Measurements from ENCODE around the gene MAN1A2.

Gene MAN1A2

GRCh38 chr1:117362986-117363385 is 4.3 kb upstream of the MAN1A2 start:
- Histone ChIP-seq H2AFZ (ENCODE audit: low read length, unreplicated experiment) (no peak overlapping the region), H3K4me3 (ENCODE audit: low read depth, low read length) (no peak overlapping the region), H3K27me3 (ENCODE audit: insufficient read depth, low read length) (no peaks in the 10 kb centered on the region), H3K36me3 (ENCODE audit: insufficient read depth, low read length) (no peaks in the 10 kb centered on the region), H3K79me2 (ENCODE audit: control insufficient read depth, insufficient read depth, low read length, unreplicated experiment) (peaks cover 16% of the 10 kb centered on the region), H3K27ac (ENCODE audit: low read depth, low read length) (no peak overlapping the region), H3K4me1 (ENCODE audit: control insufficient read depth, insufficient read depth, low read length, unreplicated experiment) (peaks cover 9% of the 10 kb centered on the region)

- Histone ChIP-seq H3K79me2 (ENCODE audit: control insufficient read depth, insufficient read depth, low read length, unreplicated experiment) (peaks cover 22% of the 10 kb centered on the region), H2AFZ (ENCODE audit: low read length, unreplicated experiment) (no peak overlapping the region)
These were observed 3.6 kb upstream of the MAN1A2 start for GRCh38 chr1:117363571-117364048.

GRCh38 chr1:117364240-117364639 is 3.0 kb upstream of the MAN1A2 start:
- Histone ChIP-seq H3K27ac (ENCODE audit: low read depth, low read length) (no peak overlapping the region), H3K4me1 (ENCODE audit: control insufficient read depth, insufficient read depth, low read length, unreplicated experiment) (peaks cover 9% of the 10 kb centered on the region), H3K36me3 (ENCODE audit: insufficient read depth, low read length) (no peaks in the 10 kb centered on the region), H3K79me2 (ENCODE audit: control insufficient read depth, insufficient read depth, low read length, unreplicated experiment) (peaks cover 27% of the 10 kb centered on the region), H3K27me3 (ENCODE audit: insufficient read depth, low read length) (no peaks in the 10 kb centered on the region), H2AFZ (ENCODE audit: low read length, unreplicated experiment) (no peak overlapping the region), H3K4me3 (ENCODE audit: low read depth, low read length) (no peak overlapping the region)

More at GRCh38 chr1:117363571-117364048, 3.6 kb upstream of the MAN1A2 start:
- Histone ChIP-seq H3K36me3 (ENCODE audit: insufficient read depth, low read length) (no peaks in the 10 kb centered on the region), H3K4me3 (ENCODE audit: low read depth, low read length) (no peak overlapping the region), H3K27me3 (ENCODE audit: insufficient read depth, low read length) (no peaks in the 10 kb centered on the region), H3K27ac (ENCODE audit: low read depth, low read length) (no peak overlapping the region), H3K4me1 (ENCODE audit: control insufficient read depth, insufficient read depth, low read length, unreplicated experiment) (peaks cover 9% of the 10 kb centered on the region)

- peaks cover 9% of the 10 kb centered on the region for H3K4me1 ChIP-seq (ENCODE audit: control insufficient read depth, insufficient read depth, low read length, unreplicated experiment)
- H3K27ac ChIP-seq (ENCODE audit: low read depth, low read length): peak overlapping the region; percentile 63; the same call in 1 of the 2 replicates
- H3K27me3 ChIP-seq (ENCODE audit: insufficient read depth, low read length): no peaks in the 10 kb centered on the region
- H3K79me2 ChIP-seq (ENCODE audit: control insufficient read depth, insufficient read depth, low read length, unreplicated experiment): peaks cover 39% of the 10 kb centered on the region
- H3K36me3 ChIP-seq (ENCODE audit: insufficient read depth, low read length): no peaks in the 10 kb centered on the region
- H2AFZ ChIP-seq (ENCODE audit: low read length, unreplicated experiment): peak overlapping the region; percentile 92
- H3K4me3 ChIP-seq (ENCODE audit: low read depth, low read length): peak overlapping the region; percentile 90
These were observed 1.7 kb upstream of the MAN1A2 start for GRCh38 chr1:117365350-117366176.

- peaks cover 14% of the 10 kb centered on the region for H3K4me1 ChIP-seq (ENCODE audit: control insufficient read depth, insufficient read depth, low read length, unreplicated experiment)
- H3K4me3 ChIP-seq (ENCODE audit: low read depth, low read length): peak overlapping the region; percentile 90
- H3K27ac ChIP-seq (ENCODE audit: low read depth, low read length): peak overlapping the region; percentile 63
- H3K36me3 ChIP-seq (ENCODE audit: insufficient read depth, low read length): no peaks in the 10 kb centered on the region
- H3K79me2 ChIP-seq (ENCODE audit: control insufficient read depth, insufficient read depth, low read length, unreplicated experiment): peaks cover 46% of the 10 kb centered on the region
- no peaks in the 10 kb centered on the region for H3K27me3 ChIP-seq (ENCODE audit: insufficient read depth, low read length)
- peak overlapping the region; percentile 92 for H2AFZ ChIP-seq (ENCODE audit: low read length, unreplicated experiment)
These were observed 838 bp upstream of the MAN1A2 start for GRCh38 chr1:117366177-117367045.

- Histone ChIP-seq H3K79me2 (ENCODE audit: control insufficient read depth, insufficient read depth, low read length, unreplicated experiment) (peaks cover 58% of the 10 kb centered on the region), H3K27me3 (ENCODE audit: insufficient read depth, low read length) (no peaks in the 10 kb centered on the region), H3K4me1 (ENCODE audit: control insufficient read depth, insufficient read depth, low read length, unreplicated experiment) (peaks cover 18% of the 10 kb centered on the region), H3K36me3 (ENCODE audit: insufficient read depth, low read length) (no peaks in the 10 kb centered on the region), H3K4me3 (ENCODE audit: low read depth, low read length) (peak overlapping the region; percentile 90), H2AFZ (ENCODE audit: low read length, unreplicated experiment) (no peak overlapping the region), H3K27ac (ENCODE audit: low read depth, low read length) (no peak overlapping the region)
These were observed 1.2 kb downstream of the MAN1A2 start for GRCh38 chr1:117368116-117369108.

DNA sequence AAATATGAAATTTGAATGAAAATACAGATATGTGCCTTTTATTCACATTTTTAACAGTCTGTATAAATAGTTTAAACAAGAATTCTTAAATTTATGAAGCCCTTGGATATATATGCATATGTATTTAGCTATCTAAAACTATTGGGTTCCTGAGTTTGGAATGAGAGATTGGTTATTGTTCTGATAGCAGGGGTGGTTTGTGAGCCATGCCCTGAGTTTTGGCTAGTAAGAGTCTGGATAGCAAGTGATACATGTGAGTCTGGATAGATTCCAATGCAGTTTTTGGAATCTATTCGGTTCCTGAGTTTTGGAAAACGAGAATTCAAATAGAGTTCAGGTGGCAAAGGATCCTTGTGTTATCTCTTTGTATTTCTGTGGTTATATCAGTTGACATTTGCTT is 2.8 kb downstream of the MAN1A2 start:
- H3K36me3 ChIP-seq (ENCODE audit: insufficient read depth, low read length): no peaks in the 10 kb centered on the region
- peaks cover 72% of the 10 kb centered on the region for H3K79me2 ChIP-seq (ENCODE audit: control insufficient read depth, insufficient read depth, low read length, unreplicated experiment)
- no peaks in the 10 kb centered on the region for H3K27me3 ChIP-seq (ENCODE audit: insufficient read depth, low read length)
- H2AFZ ChIP-seq (ENCODE audit: low read length, unreplicated experiment): no peak overlapping the region
- H3K27ac ChIP-seq (ENCODE audit: low read depth, low read length): no peak overlapping the region
- H3K4me1 ChIP-seq (ENCODE audit: control insufficient read depth, insufficient read depth, low read length, unreplicated experiment): peaks cover 20% of the 10 kb centered on the region
- H3K4me3 ChIP-seq (ENCODE audit: low read depth, low read length): peak overlapping the region; percentile 90

DNA sequence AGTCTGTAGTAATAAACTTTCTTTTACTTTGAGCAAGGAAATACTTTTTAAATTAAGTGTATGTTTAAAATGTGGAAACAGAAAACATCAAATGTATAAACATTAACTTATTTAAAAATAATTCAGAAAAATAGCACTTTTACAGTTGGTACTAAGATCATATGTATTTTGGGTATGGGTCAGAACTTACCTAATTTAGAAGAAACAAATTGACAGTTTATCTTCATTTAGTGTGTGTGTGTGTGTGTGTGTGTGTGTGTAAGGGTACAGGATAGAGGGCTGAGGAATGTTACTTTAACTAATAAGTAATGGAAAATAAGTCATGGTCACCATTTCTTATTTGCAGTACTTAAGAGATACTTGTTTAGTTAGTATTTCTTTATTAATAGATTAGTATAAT is 3.3 kb downstream of the MAN1A2 start:
- H3K4me3 ChIP-seq (ENCODE audit: low read depth, low read length): peak overlapping the region; percentile 90
- peaks cover 18% of the 10 kb centered on the region for H3K4me1 ChIP-seq (ENCODE audit: control insufficient read depth, insufficient read depth, low read length, unreplicated experiment)
- no peak overlapping the region for H2AFZ ChIP-seq (ENCODE audit: low read length, unreplicated experiment)
- H3K27ac ChIP-seq (ENCODE audit: low read depth, low read length): no peak overlapping the region
- H3K36me3 ChIP-seq (ENCODE audit: insufficient read depth, low read length): no peaks in the 10 kb centered on the region
- H3K79me2 ChIP-seq (ENCODE audit: control insufficient read depth, insufficient read depth, low read length, unreplicated experiment): peaks cover 74% of the 10 kb centered on the region
- no peaks in the 10 kb centered on the region for H3K27me3 ChIP-seq (ENCODE audit: insufficient read depth, low read length)

- peaks cover 68% of the 10 kb centered on the region for H3K79me2 ChIP-seq (ENCODE audit: control insufficient read depth, insufficient read depth, low read length, unreplicated experiment)
- no peak overlapping the region for H2AFZ ChIP-seq (ENCODE audit: low read length, unreplicated experiment)
- H3K4me1 ChIP-seq (ENCODE audit: control insufficient read depth, insufficient read depth, low read length, unreplicated experiment): peaks cover 14% of the 10 kb centered on the region
- no peaks in the 10 kb centered on the region for H3K27me3 ChIP-seq (ENCODE audit: insufficient read depth, low read length)
- H3K36me3 ChIP-seq (ENCODE audit: insufficient read depth, low read length): no peaks in the 10 kb centered on the region
- peak overlapping the region; percentile 90; the same call in 1 of the 2 replicates for H3K4me3 ChIP-seq (ENCODE audit: low read depth, low read length)
- H3K27ac ChIP-seq (ENCODE audit: low read depth, low read length): no peak overlapping the region
These were observed 4.3 kb downstream of the MAN1A2 start for GRCh38 chr1:117371441-117372151.

Measured in ACC112 (cell line).